ACHN (cell line): ENCODE measurements around the gene CBFB.
"Not testable (repeated sequence)": the region's sequence is repeated elsewhere in the genome, so short reads cannot be mapped to it uniquely, and the experiment has no call there.

ENCODE experiments used
- DNase-seq: peaks from one replicate; pipeline ENCODE4 v3.0.0-alpha.2; 2015
- in situ Hi-C: cut with HindIII; loops from 2 replicates; pipeline ENCODE4 v1.10.0; 2017; ENCODE audit warnings: low sequenced_read_pairs, low pct_ligation_motif_present, low pct_unique_long_range_greater_than_20kb

The CBFB gene

GRCh38 chr16:67028696-67029253 lies at the start of gene CBFB:
Gene CBFB (plus strand): TSS chr16:67029149. CDS start chr16:67029408, 259 bp downstream.
- DNase-seq = peak; percentile 95
- in situ Hi-C loops = no loop called here

- in situ Hi-C loops = no loop called here
- no peak for DNase-seq
Observed at GRCh38 chr16:66983033-66983432, 45.9 kb upstream of the CBFB start.

- in situ Hi-C loops = no loop called here
- DNase-seq = no peak
Observed at GRCh38 chr16:66984892-66985311, 44.0 kb upstream of the CBFB start.

- in situ Hi-C loops = no loop called here
- DNase-seq = no peak
Observed at GRCh38 chr16:66986559-66986958, 42.4 kb upstream of the CBFB start.

- peak; percentile 94 for DNase-seq
- in situ Hi-C loops = no loop called here
Observed at GRCh38 chr16:66988197-66988788, 40.7 kb upstream of the CBFB start, which contains the start of gene CES4A. Gene CES4A (plus strand): TSS chr16:66988589. CDS start chr16:66988773, 184 bp downstream.

- in situ Hi-C loops = no loop called here
Observed at GRCh38 chr16:66991545-66992077, 37.3 kb upstream of the CBFB start.

GRCh38 chr16:66993558-66993957 lies 35.4 kb upstream of the CBFB start:
- DNase-seq, in situ Hi-C loops: not testable (repeated sequence)

More at GRCh38 chr16:66991545-66992077, 37.3 kb upstream of the CBFB start:
- no peak for DNase-seq

GRCh38 chr16:66996324-66996982 lies 32.5 kb upstream of the CBFB start:
- in situ Hi-C loops = no loop called here
- peak; percentile 61 for DNase-seq

- DNase-seq = no peak
- in situ Hi-C loops = no loop called here
Observed at GRCh38 chr16:66996983-66997358, 32.0 kb upstream of the CBFB start.

GRCh38 chr16:67000384-67001351 lies 28.3 kb upstream of the CBFB start:
- in situ Hi-C loops = no loop called here
- DNase-seq = no peak

- in situ Hi-C loops = no loop called here
- DNase-seq = no peak
Observed at GRCh38 chr16:67001726-67002125, 27.2 kb upstream of the CBFB start.

GRCh38 chr16:67006930-67007658 lies 21.9 kb upstream of the CBFB start:
- no peak for DNase-seq
- in situ Hi-C loops = no loop called here

GRCh38 chr16:67009158-67009557 lies 19.8 kb upstream of the CBFB start:
- in situ Hi-C loops = no loop called here
- DNase-seq = no peak

GRCh38 chr16:67011274-67011673 lies 17.7 kb upstream of the CBFB start:
- in situ Hi-C loops = no loop called here
- no peak for DNase-seq

- DNase-seq = no peak
- in situ Hi-C loops = no loop called here
Observed at GRCh38 chr16:67013233-67013822, 15.6 kb upstream of the CBFB start.

- DNase-seq = peak; percentile 68
- in situ Hi-C loops = no loop called here
Observed at GRCh38 chr16:67013823-67014633, 14.9 kb upstream of the CBFB start.
